Tibial nerve (tissue), 4 donors: ENCODE data around the gene RBM17.

Experiments
- EP300 ChIP-seq, 2 donors: sonication (generic); formaldehyde crosslinking; IDR thresholded peaks; one replicate each; pipeline ENCODE4 v1.6.1; 2017; ENCODE audit warnings: antibody characterized with exemption in 2 of 2, mild to moderate bottlenecking in 1 of 2
- POLR2A ChIP-seq, 2 donors: fragments of 450-650 bp; IDR thresholded peaks; one replicate each; pipeline ENCODE4 v1.6.1; 2017; ENCODE audit warnings: antibody characterized with exemption in 2 of 2, mild to moderate bottlenecking in 2 of 2, moderate library complexity in 2 of 2
- TF ChIP-seq, protein P1 (sequence below), 5 experiments: fragments of 200-600 bp in 3 of 5; fragments of 450-650 bp in 2 of 5; sonication (generic) in 3 of 5; IDR thresholded peaks; one replicate each; pipeline ENCODE4 v1.5.1; 2016 to 2019; ENCODE audit warnings: antibody characterized with exemption in 5 of 5, mild to moderate bottlenecking in 3 of 5, moderate library complexity in 2 of 5

DNA sequence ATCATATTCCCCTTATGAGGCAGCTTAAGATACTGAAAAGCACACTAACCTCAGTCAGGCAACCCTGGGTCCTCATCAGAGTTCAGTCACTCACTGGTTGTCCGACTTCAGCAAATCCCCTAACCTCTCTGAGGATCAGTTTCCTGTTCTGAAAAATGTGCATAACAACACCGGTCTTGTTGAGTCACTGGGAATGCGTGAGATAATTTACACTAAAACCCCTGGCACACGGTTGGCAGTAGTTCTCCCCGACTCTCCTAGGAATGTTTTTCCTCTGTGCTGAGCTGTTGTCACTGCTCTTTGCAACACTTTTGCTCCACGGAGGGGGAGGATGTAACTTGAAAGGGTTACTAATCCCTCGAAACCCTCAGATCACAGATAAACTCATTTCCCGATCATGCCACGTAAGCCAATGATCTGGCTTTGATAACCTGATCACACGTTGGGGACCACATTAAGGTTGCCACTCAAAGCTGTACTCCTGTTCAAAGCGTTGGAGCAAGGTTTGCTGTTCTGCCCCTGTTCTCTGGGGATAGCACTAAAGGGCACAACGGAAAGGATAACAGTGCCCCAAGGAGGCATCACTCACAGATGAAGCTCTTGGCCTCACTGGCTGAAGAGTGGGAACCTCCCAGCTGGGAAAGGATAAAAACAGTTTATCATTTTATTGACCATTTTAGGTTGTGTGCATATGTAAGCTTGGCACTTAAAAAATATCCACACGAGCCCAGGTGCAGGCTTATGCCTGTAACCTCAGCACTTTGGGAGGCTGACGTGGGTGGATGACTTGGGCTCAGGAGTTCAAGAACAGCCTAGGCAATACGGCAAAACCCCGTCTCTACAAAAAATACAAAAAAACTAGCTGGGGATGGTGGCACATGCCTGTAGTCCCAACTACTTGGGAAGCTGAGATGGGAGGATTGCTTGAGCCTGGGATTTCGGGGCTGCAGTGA lies 5.0 kb upstream of the RBM17 start:
- TF ChIP-seq, protein P1, sequence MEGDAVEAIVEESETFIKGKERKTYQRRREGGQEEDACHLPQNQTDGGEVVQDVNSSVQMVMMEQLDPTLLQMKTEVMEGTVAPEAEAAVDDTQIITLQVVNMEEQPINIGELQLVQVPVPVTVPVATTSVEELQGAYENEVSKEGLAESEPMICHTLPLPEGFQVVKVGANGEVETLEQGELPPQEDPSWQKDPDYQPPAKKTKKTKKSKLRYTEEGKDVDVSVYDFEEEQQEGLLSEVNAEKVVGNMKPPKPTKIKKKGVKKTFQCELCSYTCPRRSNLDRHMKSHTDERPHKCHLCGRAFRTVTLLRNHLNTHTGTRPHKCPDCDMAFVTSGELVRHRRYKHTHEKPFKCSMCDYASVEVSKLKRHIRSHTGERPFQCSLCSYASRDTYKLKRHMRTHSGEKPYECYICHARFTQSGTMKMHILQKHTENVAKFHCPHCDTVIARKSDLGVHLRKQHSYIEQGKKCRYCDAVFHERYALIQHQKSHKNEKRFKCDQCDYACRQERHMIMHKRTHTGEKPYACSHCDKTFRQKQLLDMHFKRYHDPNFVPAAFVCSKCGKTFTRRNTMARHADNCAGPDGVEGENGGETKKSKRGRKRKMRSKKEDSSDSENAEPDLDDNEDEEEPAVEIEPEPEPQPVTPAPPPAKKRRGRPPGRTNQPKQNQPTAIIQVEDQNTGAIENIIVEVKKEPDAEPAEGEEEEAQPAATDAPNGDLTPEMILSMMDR (IDR thresholded peaks at IDR 0.05), result no peak
- TF ChIP-seq POLR2A (IDR thresholded peaks at IDR 0.05) (no peak), EP300 (IDR thresholded peaks at IDR 0.05) (no peak)
